ENCODE data around the gene DLK1. TPM values are rescaled to one million over a fixed set of nuclear protein-coding genes. Genes with fewer than 3 reads are reported as not detected.

DLK1 gene
- total RNA-seq, 2 experiments from 2014 or later, result not detected

DNA sequence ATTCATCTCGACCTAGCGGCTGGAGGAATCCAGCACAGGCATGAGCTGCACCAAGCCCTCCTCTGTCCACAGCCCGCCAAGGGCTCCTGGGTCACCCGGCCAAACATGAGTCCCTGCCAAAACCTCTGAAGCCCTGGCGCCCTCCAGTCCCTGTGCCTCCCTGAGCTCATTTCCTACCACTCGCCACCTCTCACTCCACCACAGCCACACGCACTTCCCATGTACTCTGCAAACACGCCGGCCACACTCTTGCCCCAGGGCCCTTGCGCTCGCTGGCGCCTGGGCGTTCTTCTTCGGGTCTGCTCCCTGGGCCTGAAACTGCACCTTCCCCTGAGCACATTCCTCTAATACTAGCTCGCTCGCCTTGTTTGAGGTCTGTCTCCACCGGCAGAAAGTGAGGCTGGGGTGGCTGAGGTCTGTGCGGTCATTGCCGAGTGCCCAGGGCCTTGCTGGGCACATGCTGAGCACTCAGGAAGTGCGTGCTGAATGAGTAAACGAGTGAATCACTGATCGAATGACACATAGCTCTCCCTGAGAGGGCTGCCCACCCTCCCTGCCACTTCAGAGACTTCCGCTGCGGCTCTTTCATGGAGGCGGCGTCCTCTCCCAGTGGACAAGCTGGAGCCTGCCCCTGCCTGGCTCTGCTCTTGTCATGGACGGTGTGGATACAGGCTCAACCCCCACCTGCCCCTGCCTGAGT, 33.7 kb upstream of the DLK1 start:
- no peaks in the 10 kb centered on the region for H3K4me1 Mint-ChIP-seq (ENCODE audit: low read depth)
- H3K4me3 Mint-ChIP-seq, result no peak overlapping the region
- H3K27ac Mint-ChIP-seq, result no peak overlapping the region
- H3K36me3 Mint-ChIP-seq (ENCODE audit: low read depth), result no peaks in the 10 kb centered on the region
- DNase-seq, result no peak
- no peak for ATAC-seq
- no peak for TF ChIP-seq CTCF (IDR thresholded peaks at IDR 0.05)
- CTCF ChIA-PET, result no interaction called here
- H3K9me3 Mint-ChIP-seq, result no peaks in the 10 kb centered on the region
- POLR2A ChIA-PET, result no interaction called here
- intact Hi-C loops (cut with micrococcal nuclease), result no loop called here
- peaks cover 3% of the 10 kb centered on the region for H3K27me3 Mint-ChIP-seq

GRCh38 chr14:100693877-100694578, 32.7 kb upstream of the DLK1 start:
- no peak for TF ChIP-seq CTCF (IDR thresholded peaks at IDR 0.05)
- Mint-ChIP-seq H3K4me3 (no peak overlapping the region), H3K27me3 (peaks cover 3% of the 10 kb centered on the region), H3K4me1 (ENCODE audit: low read depth) (no peaks in the 10 kb centered on the region), H3K9me3 (no peaks in the 10 kb centered on the region), H3K27ac (no peak overlapping the region), H3K36me3 (ENCODE audit: low read depth) (no peaks in the 10 kb centered on the region)
- DNase-seq (no peak), ATAC-seq (no peak)
- intact Hi-C loops (cut with micrococcal nuclease), result no loop called here
- ChIA-PET POLR2A (no interaction called here), CTCF (no interaction called here)

DNA sequence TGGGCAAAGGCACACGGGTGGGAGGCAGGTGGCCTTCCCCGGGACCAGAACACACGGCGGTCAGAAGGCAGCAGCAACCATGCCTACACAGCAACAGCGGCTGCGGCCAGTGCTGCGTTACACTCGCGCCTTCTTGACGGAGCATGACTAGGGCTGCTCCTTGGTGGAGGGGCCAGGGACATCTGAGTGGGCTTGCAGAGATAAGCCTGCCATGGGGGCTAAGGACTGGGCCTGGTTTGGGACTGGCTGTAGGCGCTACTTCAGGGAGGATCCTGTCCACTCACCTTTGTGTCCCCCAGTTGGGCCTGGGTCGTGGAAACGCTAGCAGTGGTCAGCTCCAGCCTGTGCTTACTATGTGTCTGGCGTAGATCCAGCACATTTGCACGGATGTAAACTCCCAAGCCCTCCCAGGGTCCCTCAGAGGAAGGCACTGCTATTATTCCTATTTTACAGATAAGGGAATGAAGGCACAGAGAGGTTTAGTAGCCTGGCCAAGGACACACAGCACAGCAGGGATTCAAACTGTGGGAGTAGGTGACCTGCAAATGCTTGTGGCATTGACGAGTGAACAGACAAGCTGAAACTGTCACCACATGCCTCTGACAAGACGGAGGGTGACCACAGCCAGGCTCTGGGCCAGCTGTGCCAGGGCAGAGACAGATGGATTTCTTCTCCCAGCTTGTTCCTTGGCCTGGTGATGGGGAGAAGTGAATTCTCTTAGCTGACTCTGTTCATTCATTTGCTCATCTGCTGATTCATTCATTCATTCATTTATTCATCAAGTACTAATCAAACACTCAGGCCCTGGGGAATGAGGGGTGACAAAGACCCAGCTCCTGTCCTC, 31.9 kb upstream of the DLK1 start:
- intact Hi-C loops (cut with micrococcal nuclease), result no loop called here
- Mint-ChIP-seq H3K27ac (no peak overlapping the region), H3K27me3 (peaks cover 4% of the 10 kb centered on the region), H3K4me1 (ENCODE audit: low read depth) (no peaks in the 10 kb centered on the region), H3K9me3 (no peaks in the 10 kb centered on the region), H3K4me3 (no peak overlapping the region), H3K36me3 (ENCODE audit: low read depth) (no peaks in the 10 kb centered on the region)
- ChIA-PET POLR2A (no interaction called here), CTCF (no interaction called here)
- DNase-seq, result no peak
- ATAC-seq, result no peak
- no peak for TF ChIP-seq CTCF (IDR thresholded peaks at IDR 0.05)

DNA sequence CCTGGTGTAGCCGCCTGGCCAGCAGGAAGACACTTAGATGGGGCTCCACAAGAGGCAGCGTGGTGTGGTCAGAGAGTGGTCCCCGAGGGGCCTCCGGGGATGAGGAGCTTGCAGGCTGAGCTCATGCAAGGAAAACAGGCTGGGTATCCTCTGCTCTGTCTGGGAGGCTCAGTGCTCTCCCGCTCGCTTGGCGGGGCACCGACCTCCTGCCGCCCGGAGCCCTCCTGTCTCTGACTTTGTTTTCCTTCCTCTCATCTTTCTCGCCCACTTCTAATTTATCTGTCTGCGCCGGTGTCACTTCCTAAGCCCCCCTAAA, 31.3 kb upstream of the DLK1 start:
- POLR2A ChIA-PET, result no interaction called here
- Mint-ChIP-seq H3K27me3 (peaks cover 4% of the 10 kb centered on the region), H3K4me3 (no peak overlapping the region), H3K27ac (no peak overlapping the region), H3K36me3 (ENCODE audit: low read depth) (no peaks in the 10 kb centered on the region), H3K9me3 (no peaks in the 10 kb centered on the region), H3K4me1 (ENCODE audit: low read depth) (no peaks in the 10 kb centered on the region)
- CTCF ChIA-PET, result no interaction called here
- no peak for TF ChIP-seq CTCF (IDR thresholded peaks at IDR 0.05)
- intact Hi-C loops (cut with micrococcal nuclease), result no loop called here
- ATAC-seq (no peak), DNase-seq (no peak)

DNA sequence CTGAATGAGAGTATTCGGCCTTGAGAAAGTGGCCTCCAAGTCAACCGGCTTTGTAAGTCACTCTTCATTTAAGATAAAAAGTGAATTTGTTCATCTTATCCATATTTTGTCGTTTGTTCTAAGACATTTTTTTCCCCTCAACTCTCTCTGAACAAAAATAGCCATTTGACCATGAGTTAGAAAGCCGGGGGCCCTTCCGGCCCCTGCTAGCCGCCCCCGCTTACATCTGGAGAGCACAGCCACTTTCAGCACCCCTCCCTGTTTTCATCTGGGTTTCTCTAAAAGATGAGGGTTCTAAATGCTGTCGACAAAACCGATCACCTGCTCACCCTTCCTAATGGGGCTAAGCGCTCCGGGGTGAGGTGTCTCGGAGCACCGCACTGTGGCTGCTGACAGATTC, 30.7 kb upstream of the DLK1 start:
- DNase-seq (no peak), ATAC-seq (no peak)
- CTCF ChIA-PET, result no interaction called here
- Mint-ChIP-seq H3K27ac (no peak overlapping the region), H3K9me3 (no peaks in the 10 kb centered on the region), H3K27me3 (peaks cover 4% of the 10 kb centered on the region), H3K4me3 (no peak overlapping the region), H3K36me3 (ENCODE audit: low read depth) (no peaks in the 10 kb centered on the region), H3K4me1 (ENCODE audit: low read depth) (no peaks in the 10 kb centered on the region)
- TF ChIP-seq CTCF (IDR thresholded peaks at IDR 0.05), result no peak
- POLR2A ChIA-PET, result no interaction called here
- intact Hi-C loops (cut with micrococcal nuclease), result no loop called here
